NCI-H524 (cell line): ENCODE data around the gene COL4A1.

Experiments used
- DNase-seq, 2 experiments: peaks; one replicate each; lab custom pipeline; 2025; lab: John Stamatoyannopoulos, UW

The COL4A1 gene

DNA sequence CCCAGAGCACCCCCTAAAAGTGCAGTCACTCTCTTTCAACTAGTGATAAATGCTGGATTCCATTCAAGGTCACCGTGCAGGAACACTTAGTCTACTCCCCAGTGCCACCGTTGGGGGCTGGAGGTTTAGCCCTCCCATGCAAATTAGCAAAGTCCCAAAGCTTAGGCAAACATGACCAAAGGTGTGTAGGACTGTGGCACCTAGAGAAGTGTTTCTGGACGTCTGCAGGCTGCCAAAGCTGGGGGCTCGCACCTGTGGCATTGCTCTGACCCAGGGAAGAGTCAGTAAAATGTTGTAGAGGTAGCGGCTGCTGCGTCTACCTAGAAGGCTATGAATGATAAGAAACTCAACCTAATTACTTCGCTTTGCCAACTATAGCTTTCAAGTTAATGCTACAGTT, 13.9 kb downstream of the COL4A1 start:
- DNase-seq, result no peak

DNA sequence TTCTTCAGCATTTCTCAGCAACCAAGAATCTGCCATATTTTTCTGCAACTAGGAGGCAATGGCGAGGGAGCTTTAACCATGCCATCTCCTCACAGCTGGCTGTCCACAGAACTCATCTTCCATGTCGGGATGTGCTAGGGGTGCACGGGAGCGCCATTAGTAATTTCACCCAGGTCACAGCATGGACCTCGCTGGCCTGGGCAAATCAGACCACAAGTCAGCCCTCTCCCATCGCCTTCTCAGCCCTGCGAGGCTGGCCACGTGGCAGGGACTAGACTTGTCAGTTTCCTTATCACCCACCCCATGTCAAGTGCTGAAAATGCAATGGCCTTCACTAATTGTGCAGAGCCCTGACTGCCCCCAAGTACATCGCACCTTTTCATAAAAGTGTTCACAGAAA, 15.7 kb downstream of the COL4A1 start:
- no peak for DNase-seq

DNA sequence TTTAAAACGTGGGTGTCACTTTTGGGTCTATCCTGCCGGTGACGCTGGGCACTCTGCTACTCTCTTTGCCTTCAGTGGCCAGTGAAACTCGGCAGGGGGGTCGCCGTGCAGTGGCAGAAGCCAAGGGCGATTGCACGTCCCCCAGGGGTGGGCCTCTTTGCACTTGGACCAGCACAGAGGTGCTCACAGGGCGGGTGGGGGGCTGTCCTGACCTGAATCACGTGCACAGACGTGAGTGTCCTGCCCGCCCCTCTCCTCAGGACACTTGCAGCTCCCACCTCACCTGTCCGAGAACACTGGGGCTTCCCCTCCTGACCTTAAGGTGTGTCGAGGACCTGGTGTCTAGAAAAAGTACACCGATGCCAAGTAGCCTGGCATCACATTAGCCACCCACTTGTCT, 16.1 kb downstream of the COL4A1 start:
- DNase-seq, result no peak

DNA sequence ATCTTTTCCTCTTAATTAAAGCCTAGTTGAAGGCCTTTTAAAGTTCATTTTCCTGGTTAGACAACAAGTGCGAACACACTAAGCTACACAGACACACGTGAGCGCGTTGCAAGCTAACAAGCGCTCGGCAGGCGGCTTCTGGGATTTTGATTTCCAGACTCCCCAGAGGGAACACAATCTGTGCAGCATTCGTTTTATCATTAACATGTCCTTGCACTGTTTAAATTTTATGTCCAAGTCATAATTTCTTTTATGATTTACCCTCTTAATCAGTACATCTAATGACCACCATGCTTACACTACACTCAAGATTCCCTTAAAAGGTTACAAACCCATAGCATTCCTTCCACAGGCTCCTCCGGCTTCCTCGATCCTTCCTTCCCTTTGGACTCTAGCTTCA, 16.8 kb downstream of the COL4A1 start:
- no peak for DNase-seq

DNA sequence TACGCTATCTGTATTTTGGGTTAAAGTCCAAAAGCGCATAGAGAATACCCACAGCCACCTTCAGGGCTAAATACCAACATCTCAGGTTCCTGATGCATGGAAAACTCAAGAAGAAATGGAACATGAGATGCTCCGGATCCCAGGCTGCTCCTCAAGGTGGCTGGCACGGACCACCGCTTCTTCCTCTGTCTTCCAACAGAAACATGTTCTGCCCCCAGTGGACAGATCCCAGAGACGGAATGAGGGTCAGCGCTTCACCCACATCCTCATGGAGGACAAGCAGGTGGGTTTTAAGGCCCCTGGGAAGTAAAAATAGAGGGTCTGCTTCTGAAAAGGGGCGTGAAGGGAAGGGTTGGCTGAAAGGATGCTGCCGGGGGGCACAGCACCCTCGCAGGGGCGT, 17.3 kb downstream of the COL4A1 start:
- DNase-seq, result no peak

DNA sequence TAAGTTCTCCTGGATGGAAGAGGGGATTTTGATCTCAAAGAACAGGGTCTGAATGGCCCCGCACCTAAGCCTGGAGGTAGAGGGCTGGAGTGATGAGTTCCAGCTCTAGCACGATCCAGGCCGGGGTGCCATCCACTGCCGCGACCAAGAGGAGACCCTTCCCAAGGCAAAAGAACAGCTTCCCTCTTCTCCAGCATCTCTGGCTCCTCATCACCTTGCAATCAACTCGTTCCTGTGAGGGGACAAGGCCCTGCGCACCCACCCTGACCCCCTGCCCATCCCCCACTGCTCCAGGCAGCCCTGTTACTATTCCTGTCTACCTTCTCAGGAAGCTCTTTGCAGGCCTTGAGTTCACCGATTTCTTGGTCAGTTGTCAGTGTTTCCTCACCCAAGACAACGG, 17.8 kb downstream of the COL4A1 start:
- no peak for DNase-seq

DNA sequence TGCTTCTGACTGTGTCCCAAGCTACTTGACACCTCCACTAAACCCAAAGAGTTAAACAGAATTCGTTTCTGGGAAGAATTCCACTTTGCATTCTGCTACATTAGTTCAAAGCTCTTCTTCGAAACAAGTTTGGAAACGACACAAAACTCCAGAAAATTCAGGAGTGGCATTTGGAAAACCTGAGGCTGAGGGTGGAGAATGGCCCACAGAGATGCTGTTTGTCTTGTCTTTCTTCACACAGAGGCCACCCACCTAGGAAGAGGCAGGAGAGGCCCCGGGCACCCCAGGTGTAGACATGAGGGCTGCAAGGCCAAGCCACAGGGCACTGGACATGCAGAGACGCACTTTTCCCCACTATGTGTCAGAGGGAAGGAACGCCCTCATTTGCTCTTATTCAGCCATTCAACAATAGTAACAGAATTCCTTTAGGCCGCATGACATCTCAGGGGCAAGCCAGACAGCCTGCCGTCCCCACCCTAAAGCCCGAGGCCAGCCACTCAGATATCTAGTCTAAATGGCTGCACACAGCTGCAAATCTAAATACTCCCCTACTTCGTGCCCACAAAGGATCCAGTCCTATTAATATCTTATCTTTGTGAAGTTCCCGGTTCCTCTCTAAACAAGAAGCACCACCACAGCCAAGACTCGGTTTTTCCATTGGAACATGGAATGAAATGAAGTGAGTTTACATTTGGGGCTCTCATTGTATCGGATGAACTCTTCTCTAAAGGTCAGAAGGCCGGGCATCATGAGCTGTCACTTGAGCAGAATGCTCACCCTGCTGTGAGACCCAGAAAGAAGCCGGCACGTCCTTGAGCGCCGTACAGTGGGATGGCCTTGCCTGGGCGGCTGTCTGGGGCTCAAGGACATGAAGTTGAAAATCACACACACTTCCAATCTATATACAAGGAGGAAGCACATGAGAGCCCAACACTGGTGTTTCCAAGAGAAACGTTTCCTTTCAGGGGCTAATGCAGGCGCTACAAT, 19.8 kb downstream of the COL4A1 start:
- no peak for DNase-seq

DNA sequence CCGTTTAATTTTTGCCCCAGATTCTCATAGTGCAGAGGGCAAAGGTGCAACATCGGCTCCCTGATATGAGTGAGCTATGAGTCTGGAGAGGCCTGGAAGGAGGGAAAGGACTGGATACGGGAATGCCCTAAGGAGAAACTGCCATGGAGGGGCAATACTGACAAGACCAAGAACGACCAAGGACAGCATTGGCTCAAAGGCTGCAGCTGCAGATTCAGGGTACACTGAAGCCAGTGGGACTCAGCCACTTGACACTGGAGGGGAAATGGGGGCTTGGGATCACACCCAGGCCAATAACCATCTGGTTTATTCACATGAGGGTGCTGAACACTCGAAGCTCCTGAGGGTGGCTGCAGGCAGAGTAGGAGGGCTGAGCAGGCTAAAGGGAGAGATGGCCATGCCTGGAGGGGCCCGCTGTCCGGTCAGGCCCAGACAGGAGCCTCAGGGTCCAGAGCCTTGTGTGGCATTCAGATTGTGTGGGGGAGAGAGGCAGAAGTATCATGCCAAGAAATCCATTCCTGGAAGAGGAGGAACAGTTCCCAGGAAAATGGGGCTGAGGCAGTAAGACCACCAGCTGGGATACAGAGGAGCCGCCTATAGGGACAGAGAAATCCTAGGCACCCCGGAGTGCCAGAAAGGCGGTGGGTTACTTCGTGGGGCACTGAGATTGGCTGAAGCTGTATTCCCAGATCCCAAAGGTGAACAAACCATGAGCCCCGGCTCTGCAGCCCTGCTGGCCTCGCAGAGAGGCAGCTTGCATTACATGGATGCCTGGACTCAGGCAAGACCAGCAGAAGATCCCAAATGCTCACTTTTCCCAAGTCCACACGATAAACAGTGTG, 20.7 kb downstream of the COL4A1 start:
- no peak for DNase-seq

DNA sequence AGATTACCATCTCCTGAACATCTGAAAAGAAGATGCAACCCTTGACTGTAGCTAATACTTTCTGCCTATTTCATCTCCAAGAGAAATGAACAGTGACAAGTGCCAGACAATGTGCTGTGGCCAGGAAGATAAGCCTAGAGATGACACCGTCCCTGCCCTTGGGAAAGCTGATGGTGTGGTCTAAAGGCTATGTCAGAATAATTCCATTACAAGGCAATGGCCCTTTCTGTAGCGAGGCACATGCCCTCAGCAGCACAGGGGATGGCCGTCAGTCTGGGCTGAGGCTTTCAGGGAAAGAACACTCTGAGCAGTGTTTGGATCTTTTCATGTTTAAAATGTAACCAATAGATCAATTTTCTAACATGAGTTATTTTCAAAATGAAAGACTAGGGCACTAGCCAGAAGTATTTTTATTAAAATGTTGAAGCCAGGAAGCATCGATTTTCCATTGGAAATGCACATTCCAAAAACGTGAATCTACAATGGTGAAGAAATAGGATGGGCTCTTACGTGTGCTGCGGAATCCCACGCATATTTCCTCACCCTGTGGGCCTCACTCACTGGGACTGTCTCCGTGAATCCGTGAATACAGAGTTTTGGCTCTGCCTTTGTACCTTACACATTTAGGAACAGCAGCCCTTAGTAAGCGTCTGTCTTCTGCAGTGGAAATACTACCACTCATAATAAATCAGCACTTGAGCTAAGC, 22.0 kb downstream of the COL4A1 start:
- no peak for DNase-seq

DNA sequence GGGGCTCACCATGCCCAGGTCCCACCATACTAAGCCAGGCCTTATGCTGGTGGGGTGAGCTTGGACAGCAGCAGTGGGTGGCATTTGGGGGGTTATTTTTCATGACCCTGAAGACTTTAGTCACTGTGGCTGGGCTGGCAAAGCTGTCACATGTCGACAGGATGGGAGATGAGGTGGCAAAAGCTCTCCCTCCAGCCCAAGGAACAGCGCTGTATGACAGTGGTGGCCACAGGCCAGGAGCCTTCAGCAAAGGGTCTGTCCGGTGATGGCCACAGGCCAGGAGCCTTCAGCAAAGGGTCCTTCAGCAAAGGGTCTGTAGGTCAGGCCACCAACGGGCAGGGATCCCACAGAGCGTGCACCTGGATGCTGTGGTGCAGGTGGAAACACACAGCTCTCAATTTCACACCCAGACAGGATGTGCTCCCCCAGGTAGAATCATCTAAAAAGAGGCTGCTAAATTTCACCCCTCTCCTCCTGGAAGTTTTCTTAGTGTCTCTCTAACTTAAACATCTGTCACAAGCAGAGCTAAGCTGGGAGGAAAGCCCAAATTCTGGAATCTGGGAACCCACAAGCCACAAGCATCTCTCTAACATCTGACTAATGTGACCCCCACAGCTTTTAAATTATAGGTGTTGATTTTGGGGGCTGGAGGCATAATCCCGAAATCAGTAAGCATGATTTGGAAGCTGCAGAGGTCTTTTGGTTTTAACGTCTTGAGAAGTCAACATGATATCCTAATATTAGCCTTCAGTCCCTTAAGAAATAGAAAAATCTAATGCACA, 23.0 kb downstream of the COL4A1 start:
- DNase-seq, result no peak

DNA sequence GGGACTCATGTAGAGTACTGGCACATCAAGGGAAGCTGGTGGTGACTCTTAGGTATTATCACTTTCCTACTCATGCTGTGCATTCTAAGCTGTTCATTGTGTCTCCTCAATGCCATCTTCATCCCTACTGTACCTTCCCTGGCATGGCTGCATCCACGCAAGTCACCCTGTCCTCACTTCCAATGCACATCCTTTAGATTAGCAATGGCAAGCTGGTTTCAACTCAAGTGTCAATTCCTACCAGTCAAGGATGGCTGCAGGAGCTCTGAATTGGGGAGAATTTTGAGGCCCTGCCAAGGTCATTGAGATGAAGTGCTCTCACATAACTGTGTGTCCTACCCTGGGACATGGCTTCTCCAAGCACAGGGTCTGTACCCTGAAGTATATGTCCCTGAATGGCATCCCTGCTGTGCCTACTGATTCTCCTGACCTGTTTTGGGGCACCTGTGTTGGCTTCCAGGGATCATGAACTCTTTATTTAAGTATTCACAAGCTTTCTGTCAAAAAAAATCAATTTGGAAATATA, 24.6 kb downstream of the COL4A1 start:
- no peak for DNase-seq

DNA sequence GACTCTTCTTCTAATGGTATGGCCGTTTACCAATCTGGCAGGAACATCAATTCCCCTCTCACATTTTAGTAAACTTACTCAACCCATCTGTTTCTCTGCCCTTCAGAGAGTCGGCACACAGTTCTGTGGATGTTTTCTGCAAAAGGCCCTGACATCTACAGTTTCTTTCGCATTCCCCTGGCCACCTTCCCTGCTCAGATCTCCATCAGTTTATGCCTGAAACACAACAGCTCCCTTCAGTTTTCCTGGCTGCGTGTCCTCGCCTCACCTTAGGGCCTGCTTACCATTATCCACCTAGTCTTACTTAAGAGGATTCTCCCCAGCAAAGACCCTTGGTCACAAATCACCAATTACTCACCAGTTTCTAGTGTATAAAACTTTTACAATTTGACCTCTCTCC, 25.2 kb downstream of the COL4A1 start:
- DNase-seq, result no peak

DNA sequence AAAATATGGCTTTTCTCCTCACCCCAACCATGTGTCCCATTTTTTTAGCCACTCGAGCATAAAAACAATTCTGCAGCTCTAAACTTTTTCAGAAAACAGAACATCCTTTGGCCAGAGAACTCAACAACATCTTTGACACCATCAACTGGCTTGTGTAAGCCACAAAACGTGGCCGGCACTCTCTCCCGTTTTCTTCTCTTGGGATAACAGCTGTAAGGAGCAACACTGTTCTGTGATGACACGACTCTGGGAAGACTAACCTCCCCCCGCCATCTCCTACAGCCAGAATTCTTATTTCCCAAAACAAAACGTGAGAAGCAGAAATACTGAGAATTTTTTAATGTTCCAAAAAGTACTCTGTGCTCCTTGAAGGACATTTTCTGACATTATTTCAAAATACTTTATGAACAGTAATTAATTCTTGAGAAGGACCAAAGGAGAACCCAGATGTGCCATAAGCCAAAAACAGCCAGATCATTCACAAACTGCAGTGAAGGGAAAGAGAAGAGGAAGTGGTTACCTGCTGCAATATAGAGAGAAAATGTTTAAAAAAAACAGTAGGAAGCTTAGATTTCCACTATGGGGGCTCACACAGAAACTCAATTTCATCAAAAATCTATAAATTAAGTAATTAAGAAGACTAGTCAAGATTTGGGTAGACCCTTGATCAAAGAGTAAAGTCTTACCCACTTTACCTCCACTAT, 25.8 kb downstream of the COL4A1 start:
- no peak for DNase-seq

DNA sequence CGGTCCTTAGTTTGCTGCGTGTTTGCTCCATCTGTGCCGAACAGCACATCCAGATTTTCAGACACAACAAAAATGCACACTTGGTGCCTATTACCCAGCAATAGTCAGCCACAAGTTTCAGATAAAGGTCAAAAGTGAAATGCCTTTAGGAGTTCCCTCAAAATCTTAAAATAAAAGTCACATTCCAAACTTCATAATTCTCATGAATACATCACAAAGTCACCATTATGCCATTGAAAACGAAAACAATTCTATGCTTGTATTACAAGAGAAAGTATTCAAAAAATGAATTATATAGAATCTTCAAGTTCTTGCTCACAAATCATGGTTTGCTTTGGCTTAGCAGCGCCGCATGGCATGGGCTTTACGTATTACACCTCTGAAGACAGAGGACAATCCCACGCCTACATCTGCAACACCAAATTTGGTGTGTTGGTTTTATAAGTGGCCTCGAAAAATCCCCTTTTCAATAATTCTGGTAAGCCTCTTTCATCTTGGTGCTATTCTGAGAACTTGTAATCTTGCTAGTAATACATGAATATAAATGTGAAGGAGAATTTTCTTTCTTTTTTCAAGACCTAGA, 26.6 kb downstream of the COL4A1 start:
- no peak for DNase-seq

DNA sequence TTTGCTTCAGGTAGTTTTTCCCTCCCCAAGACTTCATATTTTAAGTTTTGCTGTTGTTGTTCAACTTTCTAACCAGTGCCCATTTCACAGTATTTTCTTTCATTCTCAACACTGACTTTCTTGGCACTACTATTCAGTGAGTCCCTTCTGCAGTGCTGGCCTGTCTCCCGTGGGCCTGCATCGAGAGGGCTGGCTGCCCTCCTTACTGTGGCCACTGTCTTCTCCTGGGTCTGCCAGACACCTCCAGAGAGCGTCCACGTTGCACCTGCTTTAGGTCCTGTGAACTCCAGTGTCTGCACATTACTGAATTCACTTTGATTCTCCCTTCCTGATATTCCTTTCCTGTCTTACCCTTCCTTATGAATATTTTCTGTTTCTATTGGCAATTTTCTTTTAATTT, 27.3 kb downstream of the COL4A1 start:
- no peak for DNase-seq

DNA sequence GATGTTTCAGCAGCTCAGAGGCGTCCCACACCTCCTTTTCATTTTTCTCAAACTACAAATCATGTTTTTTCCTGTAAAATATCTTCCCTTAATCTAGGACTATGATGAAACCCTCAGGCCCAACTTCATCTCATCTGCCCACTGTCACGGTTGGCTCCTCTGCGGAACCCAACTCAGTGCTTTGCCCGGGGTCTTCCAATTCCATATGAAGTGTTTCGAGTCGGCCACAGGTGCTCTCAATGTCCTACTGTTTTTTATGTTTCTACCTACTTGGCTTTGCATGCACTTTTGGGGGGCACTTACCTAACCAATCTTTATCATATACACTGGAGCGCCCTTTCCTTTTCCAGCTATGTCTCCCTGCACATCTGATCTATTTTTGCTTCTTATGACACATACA, 28.1 kb downstream of the COL4A1 start:
- no peak for DNase-seq

DNA sequence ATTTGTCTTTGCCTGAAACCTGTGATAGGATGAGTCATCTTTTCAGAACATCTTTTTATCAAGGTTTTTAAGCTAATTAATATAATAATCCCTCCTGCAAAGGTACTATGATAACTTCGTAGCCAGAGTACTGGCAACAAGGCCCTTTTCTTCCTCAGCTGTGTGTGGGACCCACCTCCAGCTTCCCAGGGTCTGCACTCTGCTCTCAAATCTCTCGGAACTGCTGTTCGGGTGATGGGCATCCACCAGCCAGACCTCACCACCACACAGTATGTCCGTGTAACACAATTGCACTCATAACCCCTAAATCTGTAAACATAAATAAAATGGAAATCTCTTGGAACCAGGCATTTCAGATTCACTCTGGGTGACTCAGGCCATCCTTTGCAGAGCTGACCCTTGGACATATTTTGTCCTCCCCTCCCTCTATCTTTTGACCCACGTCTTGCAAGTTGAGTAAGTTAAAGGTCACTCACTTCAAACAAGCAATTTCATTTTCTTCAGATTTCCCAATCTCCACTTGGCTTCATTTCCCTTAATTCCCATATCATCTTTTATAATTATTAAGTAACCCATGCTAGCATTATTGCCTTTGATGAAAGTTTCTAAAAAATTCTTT, 29.5 kb downstream of the COL4A1 start:
- no peak for DNase-seq

DNA sequence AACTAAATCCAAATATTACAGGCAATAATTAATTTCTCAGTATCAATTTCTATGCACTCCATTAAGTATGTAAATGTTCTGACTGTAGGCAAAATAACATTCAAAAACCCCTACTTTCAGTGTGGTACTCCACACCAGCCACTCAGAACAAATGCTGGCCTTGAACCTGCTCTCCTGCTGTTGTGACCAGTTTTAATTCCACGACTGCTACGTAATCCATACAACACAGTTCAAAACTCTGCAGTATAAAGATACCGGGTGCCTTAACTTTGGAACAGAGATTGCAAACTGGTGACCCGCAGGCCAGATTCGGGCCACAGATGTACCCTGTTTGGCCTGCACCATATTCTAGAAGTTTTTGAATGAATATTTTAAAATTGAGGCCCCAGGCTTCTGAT, 30.4 kb downstream of the COL4A1 start:
- DNase-seq, result no peak

DNA sequence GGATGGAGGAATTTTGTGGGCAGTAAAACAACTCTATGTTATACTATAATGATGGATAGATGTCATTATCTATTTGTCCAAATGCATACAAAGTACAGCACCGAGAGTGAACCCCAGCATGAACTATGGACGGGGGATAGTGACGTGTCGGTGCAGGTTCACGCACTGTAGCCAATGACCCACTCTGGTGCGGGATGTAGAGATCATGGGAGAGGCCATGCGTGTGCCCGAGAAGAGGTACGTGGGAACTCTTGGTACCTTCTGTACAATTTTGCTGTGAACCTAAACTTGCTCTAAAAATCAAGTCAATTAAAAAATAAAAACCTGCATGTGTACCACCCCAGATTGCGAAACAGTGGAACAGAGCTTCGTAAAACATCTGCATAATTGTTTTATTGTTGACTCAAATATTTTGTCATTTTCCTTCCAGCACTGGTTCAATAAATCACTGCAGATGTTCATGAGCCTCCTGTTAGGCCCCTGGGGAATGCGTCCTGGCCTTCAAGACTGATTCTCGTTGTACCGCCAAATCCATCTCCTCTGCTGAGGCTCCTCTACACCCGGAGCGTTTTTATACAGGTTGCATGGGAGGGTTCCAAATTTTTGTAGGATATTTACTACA, 30.9 kb downstream of the COL4A1 start:
- no peak for DNase-seq
